Peyer's patch (tissue), 4 donors: ENCODE data around the gene KLK11. TPM values are rescaled to one million over a fixed set of nuclear protein-coding genes. Genes with fewer than 3 reads are reported as not detected.

Source experiments
- DNase-seq, 3 donors: peaks; one replicate each; pipeline ENCODE4 v3.0.0-alpha.2; 2017 to 2019
- H3K27ac ChIP-seq, 4 donors: fragments of 200-600 bp; sonication (generic); one replicate each; pipeline ENCODE4 v1.5.1; 2016 to 2019
- H3K27me3 ChIP-seq, 2 donors: fragments of 200-600 bp; sonication (generic); one replicate each; pipeline ENCODE4 v1.5.1; 2019
- H3K36me3 ChIP-seq, 3 donors: fragments of 200-600 bp; sonication (generic); one replicate each; pipeline ENCODE4 v1.5.1; 2016 to 2019
- H3K4me1 ChIP-seq, 4 donors: fragments of 200-600 bp; sonication (generic); one replicate each; pipeline ENCODE4 v1.5.1; 2016 to 2019
- H3K4me3 ChIP-seq, 4 donors: fragments of 200-600 bp; sonication (generic); 1 replicate in 3 of 4; 2 replicates in 1 of 4; pipeline ENCODE4 v1.5.1; 2016 to 2019; ENCODE audit warnings: mild to moderate bottlenecking in 1 of 4
- H3K9me3 ChIP-seq, 4 donors: fragments of 200-600 bp; sonication (generic); one replicate each; pipeline ENCODE4 v1.5.1; 2016 to 2019; ENCODE audit warnings: mild to moderate bottlenecking in 1 of 4
- CTCF ChIP-seq, 6 experiments: fragments of 450-650 bp in 4 of 6; fragments of 200-600 bp in 2 of 6; sonication (generic) in 1 of 6; IDR thresholded peaks; one replicate each; pipeline ENCODE4 v1.5.1; 2017 to 2019; ENCODE audit warnings: antibody characterized with exemption in 6 of 6, mild to moderate bottlenecking in 3 of 6, moderate library complexity in 1 of 6
- POLR2A ChIP-seq, 2 donors: fragments of 450-650 bp; IDR thresholded peaks; one replicate each; pipeline ENCODE4 v1.5.1; 2017; ENCODE audit warnings: antibody characterized with exemption in 2 of 2, mild to moderate bottlenecking in 2 of 2, moderate library complexity in 2 of 2
- total RNA-seq, 4 donors: library from RNA; depleted of rRNA; stranded (reverse); fragments of >200 nt; gene quantifications; one replicate each; pipeline ENCODE4 v1.1.0, GENCODE V29; 2016

KLK11 gene
- total RNA-seq, 4 donors from 2014 or later = 1.7 to 3.8 (median 1.9) TPM; not detected in 1

GRCh38 chr19:51002542-51003311 lies 23.7 kb downstream of the KLK11 start:
- no peak for DNase-seq
- Histone ChIP-seq H3K27ac (no peak overlapping the region), H3K36me3 (no peaks in the 10 kb centered on the region), H3K9me3 (no peaks in the 10 kb centered on the region), H3K27me3 (no peaks in the 10 kb centered on the region), H3K4me1 (no peaks in the 10 kb centered on the region), H3K4me3 (no peak overlapping the region)
- TF ChIP-seq POLR2A (IDR thresholded peaks at IDR 0.05) (no peak), CTCF (IDR thresholded peaks at IDR 0.05) (no peak)

- Histone ChIP-seq H3K36me3 (no peaks in the 10 kb centered on the region), H3K4me1 (no peaks in the 10 kb centered on the region), H3K4me3 (no peak overlapping the region), H3K27ac (no peak overlapping the region), H3K27me3 (no peaks in the 10 kb centered on the region), H3K9me3 (no peaks in the 10 kb centered on the region)
- DNase-seq = no peak
- TF ChIP-seq CTCF (IDR thresholded peaks at IDR 0.05) = no peak
- no peak for TF ChIP-seq POLR2A (IDR thresholded peaks at IDR 0.05)
Observed at GRCh38 chr19:51002089-51002532, 24.3 kb downstream of the KLK11 start.

- Histone ChIP-seq H3K27ac (no peak within 1 kb of the TSS), H3K27me3 (no peaks in the 10 kb centered on the region), H3K4me3 (no peak within 1 kb of the TSS), H3K36me3 (no peaks in the 10 kb centered on the region), H3K9me3 (no peaks in the 10 kb centered on the region), H3K4me1 (no peaks in the 10 kb centered on the region)
- DNase-seq = no peak
- TF ChIP-seq POLR2A (IDR thresholded peaks at IDR 0.05) = no peak
- no peak for TF ChIP-seq CTCF (IDR thresholded peaks at IDR 0.05)
Observed at GRCh38 chr19:51001515-51001914, 24.9 kb downstream of the KLK11 start, which contains the start of gene KLK8. TSS of gene KLK8 (minus strand) at chr19:51001604. CDS start at chr19:51001167, 437 bp downstream.

- H3K9me3 ChIP-seq = no peaks in the 10 kb centered on the region
- H3K4me3 ChIP-seq = no peak overlapping the region
- TF ChIP-seq CTCF (IDR thresholded peaks at IDR 0.05) (no peak), POLR2A (IDR thresholded peaks at IDR 0.05) (no peak)
- DNase-seq = no peak
- no peaks in the 10 kb centered on the region for H3K27me3 ChIP-seq
- H3K27ac ChIP-seq = no peak overlapping the region
- no peaks in the 10 kb centered on the region for H3K36me3 ChIP-seq
- no peaks in the 10 kb centered on the region for H3K4me1 ChIP-seq
Observed at GRCh38 chr19:51000981-51001380, 25.4 kb downstream of the KLK11 start.

- no peaks in the 10 kb centered on the region for H3K27me3 ChIP-seq
- no peak for DNase-seq
Observed at GRCh38 chr19:51000426-51000825, 26.0 kb downstream of the KLK11 start.

More at GRCh38 chr19:51000426-51000825, 26.0 kb downstream of the KLK11 start:
- TF ChIP-seq CTCF (IDR thresholded peaks at IDR 0.05) (no peak), POLR2A (IDR thresholded peaks at IDR 0.05) (no peak)
- no peaks in the 10 kb centered on the region for H3K4me1 ChIP-seq
- H3K36me3 ChIP-seq = no peaks in the 10 kb centered on the region
- H3K9me3 ChIP-seq = no peaks in the 10 kb centered on the region
- H3K4me3 ChIP-seq = no peak overlapping the region
- no peak overlapping the region for H3K27ac ChIP-seq
